ENCODE data around the gene CHAC2. TPM values are rescaled to one million over a fixed set of nuclear protein-coding genes. Genes with fewer than 3 reads are reported as not detected.

The CHAC2 gene
- total and polyA plus RNA-seq, 9 of the 15 experiments (the other 6 are each of a cell fraction or from before 2014, with no cell fraction given), result 9.8 to 35.6 (median 18.2) TPM

DNA sequence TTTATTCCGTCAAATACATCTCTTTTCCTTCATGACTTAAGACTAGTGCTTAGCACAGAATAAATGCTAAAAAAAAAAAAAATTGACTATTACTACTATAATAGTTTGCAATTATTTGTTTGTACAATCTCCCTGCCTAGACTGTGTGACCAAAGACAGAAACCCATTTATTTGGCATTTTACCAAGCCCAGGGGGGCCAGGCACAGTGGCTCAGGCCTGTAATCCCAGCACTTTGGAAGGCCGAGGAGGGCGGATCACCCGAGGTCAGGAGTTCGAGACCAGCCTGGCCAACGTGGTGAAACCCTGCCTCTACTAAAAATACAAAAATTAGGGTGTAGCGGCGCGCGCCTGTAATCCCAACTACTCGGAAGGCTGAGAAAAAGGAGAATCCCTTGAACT is 17.8 kb downstream of the CHAC2 start:
- Histone ChIP-seq H2AFZ (ENCODE audit: low read depth, low read length) (no peak overlapping the region), H3K79me2 (ENCODE audit: control insufficient read depth, insufficient read depth, low read length) (peaks cover 97% of the 10 kb centered on the region), H3K9ac (ENCODE audit: insufficient read depth in 1 of 2, low read depth in 2 of 2, low read length in 2 of 2) (peak overlapping the region; percentile 72 to 93), H3K4me1 (replicated peaks in 1 of 2; ENCODE audit: control insufficient read depth in 2 of 2, insufficient read depth in 2 of 2, low read length in 2 of 2) (peaks cover 4 to 11% of the 10 kb centered on the region in 2 experiments; a peak in 4 of 5 replicates), H3K4me3 (peak overlapping the region; percentile 94), H3K36me3 (ENCODE audit: control insufficient read depth, insufficient read depth, low read length) (peaks cover 19% of the 10 kb centered on the region; the same call in 2 of the 3 replicates), H3K4me2 (ENCODE audit: insufficient read depth, low read length) (peak overlapping the region; percentile 100), H3K27me3 (ENCODE audit: control insufficient read depth in 2 of 2, insufficient read depth in 2 of 2, low read length in 2 of 2) (no peaks in the 10 kb centered on the region; a peak in 1 of 5 replicates), H3K9me3 (replicated peaks; ENCODE audit: control insufficient read depth, insufficient read depth, low read depth, low read length) (no peaks in the 10 kb centered on the region), H3K9me1 (ENCODE audit: control insufficient read depth, insufficient read depth, low read length) (no peaks in the 10 kb centered on the region), H4K20me1 (replicated peaks; ENCODE audit: control insufficient read depth, insufficient read depth, low read length) (no peaks in the 10 kb centered on the region; the same call in 1 of the 2 replicates), H3K27ac (ENCODE audit: extremely low read depth, low read depth, low read length) (peak overlapping the region; percentile 16; the same call in 1 of the 3 replicates)
- in situ Hi-C loops (cut with MboI) (no loop called here), intact Hi-C loops (cut with micrococcal nuclease) (no loop called here)
- ATAC-seq (no peak), DNase-seq (ENCODE audit: extremely low read depth in 1 of 4, low spot score in 3 of 4) (no peak), FAIRE-seq (no peak)
- no TSS peak for BruUV-seq (replicated peaks)
- WGBS (ENCODE audit: insufficient coverage, low coverage, missing lambda C conversion rate), result 19% methylated on average over 11 of the region's 11 CpGs
- ChIA-PET POLR2A (interaction anchor here (0.6 to 5.8 kb wide), 3 partner anchors 17 to 140 kb away, joined by 3 to 45 read pairs (median 4); partner anchors contain the start of gene CHAC2), CTCF (ENCODE audit: low intra/inter-chr PET ratio) (interaction anchor here (0.7 kb wide), 1 partner anchor 141 kb away, joined by 4 read pairs; no protein-coding TSS in a partner anchor)
- no peak for TF ChIP-seq MAX (CRISPR knock-in tag; IDR thresholded peaks at IDR 0.05)
- no peak for TF ChIP-seq CSDE1 (IDR thresholded peaks at IDR 0.05)
- TF ChIP-seq MLLT1 (IDR thresholded peaks at IDR 0.05), result no peak
- no peak for TF ChIP-seq ZNF589 (CRISPR knock-in tag; IDR thresholded peaks at IDR 0.05; ENCODE audit: low read depth)
- no peak for TF ChIP-seq ZNF347 (CRISPR knock-in tag; IDR thresholded peaks at IDR 0.05; ENCODE audit: low read depth)
- TF ChIP-seq ELF4 (CRISPR knock-in tag; IDR thresholded peaks at IDR 0.05), result no peak
- TF ChIP-seq NKRF (IDR thresholded peaks at IDR 0.05; ENCODE audit: borderline replicate concordance), result 0 out of 2 replicates have a peak, but pooled peaks have one; percentile 15
- no peak for TF ChIP-seq ETV6 (IDR thresholded peaks at IDR 0.05; ENCODE audit: borderline replicate concordance in 1 of 2, low read depth in 2 of 2, low read length in 1 of 2)
- TF ChIP-seq ETV6 (CRISPR knock-in tag; IDR thresholded peaks at IDR 0.05; ENCODE audit: borderline replicate concordance), result no peak
- no peak for TF ChIP-seq ZNF395 (CRISPR knock-in tag; IDR thresholded peaks at IDR 0.05)
- no peak for TF ChIP-seq ZNF583 (CRISPR knock-in tag; IDR thresholded peaks at IDR 0.05)
- no peak for TF ChIP-seq NBN (IDR thresholded peaks at IDR 0.05; ENCODE audit: low read depth)
- TF ChIP-seq NRF1 (conservative IDR thresholded peaks at IDR 0.05 in 1 of 2, IDR thresholded peaks at IDR 0.05 in 1 of 2), result no peak
- TF ChIP-seq EZH2 (IDR thresholded peaks at IDR 0.05; ENCODE audit: borderline replicate concordance, low read depth, low read length), result no peak
- no peak for TF ChIP-seq NCOA6 (IDR thresholded peaks at IDR 0.05)
- no peak for TF ChIP-seq BRD9 (IDR thresholded peaks at IDR 0.05; ENCODE audit: low read depth, partially characterized antibody)
- peak; percentile 66 for TF ChIP-seq NFIC (IDR thresholded peaks at IDR 0.05)

All from K562 (cell line).